CD4-positive, CD25-positive, alpha-beta regulatory T cell (primary cell): ENCODE results near the gene SHC1. TPM values are rescaled to one million over a fixed set of nuclear protein-coding genes. Genes with fewer than 3 reads are reported as not detected.
"Not testable (repeated sequence)": the region's sequence is repeated elsewhere in the genome, so short reads cannot be mapped to it uniquely, and the experiment has no call there.

ENCODE experiments used
- ATAC-seq, 2 donors: fragments of 150-1000 bp; cut with Tn5 transposase; one replicate each; pipeline ENCODE4 v1.10.0; 2021; ENCODE audit warnings: low read depth in 2 of 2, moderate number of reproducible peaks in 2 of 2, moderate library complexity in 1 of 2
- DNase-seq, 3 donors: peaks; one replicate each; pipeline versions ENCODE4 v3.0.0 to v3.0.0-alpha.2; 2012 to 2022; ENCODE audit warnings: mixed read lengths in 1 of 3
- H3K27ac ChIP-seq: one replicate; pipeline ENCODE4 v1.7.0; 2013; ENCODE audit warnings: mild to moderate bottlenecking, low read length; ENCODE audit not compliant: insufficient read depth, poor library complexity, severe bottlenecking
- H3K27me3 ChIP-seq: one replicate; pipeline ENCODE4 v1.7.0; 2013; ENCODE audit warnings: low read length; ENCODE audit not compliant: control insufficient read depth, insufficient read depth
- H3K36me3 ChIP-seq: one replicate; pipeline ENCODE4 v1.7.0; 2013; ENCODE audit warnings: mild to moderate bottlenecking, low read length, moderate library complexity; ENCODE audit not compliant: control insufficient read depth, insufficient read depth
- H3K4me1 ChIP-seq: 2 replicates; pipeline ENCODE4 v1.7.0; 2013; ENCODE audit warnings: mild to moderate bottlenecking, low read length; ENCODE audit not compliant: insufficient read depth, control insufficient read depth, poor library complexity, severe bottlenecking
- H3K4me3 ChIP-seq: one replicate; pipeline ENCODE4 v1.7.0; 2013; ENCODE audit warnings: low read depth, mild to moderate bottlenecking, low read length, moderate library complexity
- H3K9me3 ChIP-seq, 2 experiments: 1 replicate in 1 of 2; 2 replicates in 1 of 2; pipeline ENCODE4 v1.7.0; 2013; ENCODE audit warnings: low read length in 2 of 2, mild to moderate bottlenecking in 1 of 2, moderate library complexity in 1 of 2; ENCODE audit not compliant: control insufficient read depth in 2 of 2
- H3K27ac Mint-ChIP-seq, 3 donors: one replicate each; pipeline ENCODE4 v1.8.0; 2020 to 2022; ENCODE audit warnings: mild to moderate bottlenecking in 3 of 3, mixed read lengths in 3 of 3, moderate library complexity in 2 of 3
- H3K27me3 Mint-ChIP-seq: one replicate; pipeline ENCODE4 v1.8.0; 2022; ENCODE audit warnings: mild to moderate bottlenecking, mixed read lengths
- H3K36me3 Mint-ChIP-seq: one replicate; pipeline ENCODE4 v1.8.0; 2020; ENCODE audit warnings: mixed read lengths
- H3K4me1 Mint-ChIP-seq, 4 donors: one replicate each; pipeline ENCODE4 v1.8.0; 2020 to 2022; ENCODE audit warnings: mixed read lengths in 4 of 4, mild to moderate bottlenecking in 1 of 4
- H3K4me3 Mint-ChIP-seq, 4 donors: one replicate each; pipeline ENCODE4 v1.8.0; 2020 to 2022; ENCODE audit warnings: mild to moderate bottlenecking in 4 of 4, mixed read lengths in 4 of 4, moderate library complexity in 3 of 4
- H3K9me3 Mint-ChIP-seq, 7 donors: one replicate each; pipeline ENCODE4 v1.8.0; 2020 to 2022; ENCODE audit warnings: mixed read lengths in 7 of 7, mild to moderate bottlenecking in 3 of 7, moderate library complexity in 2 of 7
- polyA plus RNA-seq, 4 donors: library from polyadenylated mRNA; unstranded; fragments of 300-500 nt; fragmentation: Illumina TruSeq; gene quantifications; one replicate each; pipeline ENCODE4 v1.2.3, GENCODE V29; 2021
- total RNA-seq: library from RNA; stranded (reverse); gene quantifications from one replicate; pipeline ENCODE4 v1.2.3, GENCODE V29; 2022

The SHC1 gene
- total and polyA plus RNA-seq, 5 donors from 2014 or later: 27.0 to 71.3 (median 31.6) TPM

- no peak for DNase-seq
- Histone ChIP-seq H3K4me1 (peaks cover 10% of the 10 kb centered on the region), H3K27ac (no peak overlapping the region), H3K36me3 (peaks cover 30% of the 10 kb centered on the region), H3K9me3 (no peaks in the 10 kb centered on the region), H3K4me3 (no peak overlapping the region), H3K27me3 (no peaks in the 10 kb centered on the region)
- H3K36me3 Mint-ChIP-seq: peaks cover 13% of the 10 kb centered on the region
- no peak overlapping the region for H3K4me3 Mint-ChIP-seq
- peaks cover 0 to 18% (median 7%) of the 10 kb centered on the region in 4 donors for H3K4me1 Mint-ChIP-seq
- H3K27me3 Mint-ChIP-seq: no peaks in the 10 kb centered on the region
- H3K9me3 Mint-ChIP-seq: no peaks in the 10 kb centered on the region
- ATAC-seq: no peak
- H3K27ac Mint-ChIP-seq: peak overlapping the region in 1 of 3 donors; percentile 29
These were observed 18.8 kb upstream of the SHC1 start for GRCh38 chr1:154989195-154989860.

DNA sequence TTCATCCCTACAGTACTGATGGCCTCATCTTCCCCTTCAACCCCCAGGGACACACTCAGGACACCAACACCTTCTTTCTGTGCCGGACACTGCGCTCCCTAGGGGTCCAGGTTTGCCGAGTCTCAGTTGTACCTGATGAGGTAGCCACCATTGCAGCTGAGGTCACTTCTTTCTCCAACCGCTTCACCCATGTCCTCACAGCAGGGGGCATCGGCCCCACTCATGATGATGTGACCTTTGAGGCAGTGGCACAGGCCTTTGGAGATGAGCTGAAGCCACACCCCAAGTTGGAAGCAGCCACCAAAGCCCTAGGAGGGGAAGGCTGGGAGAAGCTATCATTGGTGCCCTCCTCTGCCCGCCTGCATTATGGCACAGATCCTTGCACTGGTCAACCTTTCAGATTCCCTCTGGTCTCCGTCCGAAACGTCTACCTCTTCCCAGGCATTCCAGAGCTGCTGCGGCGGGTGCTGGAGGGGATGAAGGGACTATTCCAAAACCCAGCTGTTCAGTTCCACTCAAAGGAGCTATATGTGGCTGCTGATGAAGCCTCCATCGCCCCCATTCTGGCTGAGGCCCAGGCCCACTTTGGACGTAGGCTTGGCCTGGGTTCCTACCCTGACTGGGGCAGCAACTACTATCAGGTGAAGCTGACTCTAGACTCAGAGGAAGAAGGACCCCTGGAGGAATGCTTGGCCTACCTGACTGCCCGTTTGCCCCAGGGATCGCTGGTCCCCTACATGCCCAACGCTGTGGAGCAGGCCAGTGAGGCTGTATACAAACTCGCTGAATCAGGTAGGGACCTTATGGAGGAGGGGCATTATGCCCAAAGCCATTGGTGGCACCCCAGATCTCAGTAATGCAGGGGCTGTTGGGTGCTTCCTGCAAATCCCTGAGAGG is 17.8 kb upstream of the SHC1 start:
- Mint-ChIP-seq H3K27me3 (no peaks in the 10 kb centered on the region), H3K36me3 (peaks cover 13% of the 10 kb centered on the region), H3K4me3 (no peak overlapping the region), H3K4me1 (peaks cover 0 to 18% (median 10%) of the 10 kb centered on the region in 4 donors), H3K27ac (no peak overlapping the region), H3K9me3 (no peaks in the 10 kb centered on the region)
- Histone ChIP-seq H3K27ac (no peak overlapping the region), H3K9me3 (no peaks in the 10 kb centered on the region), H3K36me3 (peaks cover 30% of the 10 kb centered on the region), H3K27me3 (no peaks in the 10 kb centered on the region), H3K4me3 (no peak overlapping the region), H3K4me1 (peaks cover 20% of the 10 kb centered on the region)
- ATAC-seq (no peak), DNase-seq (no peak)

GRCh38 chr1:154987326-154987725 is 16.8 kb upstream of the SHC1 start:
- Histone ChIP-seq H3K27ac (no peak overlapping the region), H3K36me3 (peaks cover 30% of the 10 kb centered on the region), H3K27me3 (no peaks in the 10 kb centered on the region), H3K9me3 (no peaks in the 10 kb centered on the region), H3K4me1 (peaks cover 27% of the 10 kb centered on the region), H3K4me3 (no peak overlapping the region)
- Mint-ChIP-seq H3K27ac (no peak overlapping the region), H3K4me3 (peak overlapping the region in 1 of 4 donors; percentile 43), H3K4me1 (peaks cover 0 to 18% (median 10%) of the 10 kb centered on the region in 4 donors), H3K36me3 (peaks cover 11% of the 10 kb centered on the region), H3K9me3 (no peaks in the 10 kb centered on the region), H3K27me3 (no peaks in the 10 kb centered on the region)
- ATAC-seq (no peak), DNase-seq (no peak)

GRCh38 chr1:154986736-154987135 is 16.2 kb upstream of the SHC1 start:
- H3K4me3 Mint-ChIP-seq: peak overlapping the region in 1 of 4 donors; percentile 43
- not testable (repeated sequence) for H3K27me3 ChIP-seq, H3K9me3 ChIP-seq, H3K27me3 Mint-ChIP-seq, H3K9me3 Mint-ChIP-seq, ATAC-seq, H3K4me3 ChIP-seq, H3K27ac ChIP-seq, DNase-seq
- peaks cover 10% of the 10 kb centered on the region for H3K36me3 Mint-ChIP-seq
- Histone ChIP-seq H3K4me1 (peaks cover 30% of the 10 kb centered on the region), H3K36me3 (peaks cover 30% of the 10 kb centered on the region)
- peak overlapping the region in 1 of 3 donors; percentile 48 for H3K27ac Mint-ChIP-seq
- peaks cover 0 to 18% (median 10%) of the 10 kb centered on the region in 4 donors for H3K4me1 Mint-ChIP-seq

GRCh38 chr1:154983776-154984466 is 13.4 kb upstream of the SHC1 start:
- H3K36me3 Mint-ChIP-seq: peaks cover 8% of the 10 kb centered on the region
- H3K4me3 Mint-ChIP-seq: no peak overlapping the region
- Histone ChIP-seq H3K4me1 (peaks cover 30% of the 10 kb centered on the region), H3K9me3 (no peaks in the 10 kb centered on the region), H3K4me3 (peak overlapping the region; percentile 98), H3K27ac (peak overlapping the region; percentile 85), H3K27me3 (no peaks in the 10 kb centered on the region), H3K36me3 (peaks cover 12% of the 10 kb centered on the region)
- H3K4me1 Mint-ChIP-seq: peaks cover 0 to 13% (median 7%) of the 10 kb centered on the region in 4 donors
- no peak overlapping the region for H3K27ac Mint-ChIP-seq
- DNase-seq (no peak), ATAC-seq (no peak)
- no peaks in the 10 kb centered on the region for H3K9me3 Mint-ChIP-seq
- H3K27me3 Mint-ChIP-seq: no peaks in the 10 kb centered on the region

DNA sequence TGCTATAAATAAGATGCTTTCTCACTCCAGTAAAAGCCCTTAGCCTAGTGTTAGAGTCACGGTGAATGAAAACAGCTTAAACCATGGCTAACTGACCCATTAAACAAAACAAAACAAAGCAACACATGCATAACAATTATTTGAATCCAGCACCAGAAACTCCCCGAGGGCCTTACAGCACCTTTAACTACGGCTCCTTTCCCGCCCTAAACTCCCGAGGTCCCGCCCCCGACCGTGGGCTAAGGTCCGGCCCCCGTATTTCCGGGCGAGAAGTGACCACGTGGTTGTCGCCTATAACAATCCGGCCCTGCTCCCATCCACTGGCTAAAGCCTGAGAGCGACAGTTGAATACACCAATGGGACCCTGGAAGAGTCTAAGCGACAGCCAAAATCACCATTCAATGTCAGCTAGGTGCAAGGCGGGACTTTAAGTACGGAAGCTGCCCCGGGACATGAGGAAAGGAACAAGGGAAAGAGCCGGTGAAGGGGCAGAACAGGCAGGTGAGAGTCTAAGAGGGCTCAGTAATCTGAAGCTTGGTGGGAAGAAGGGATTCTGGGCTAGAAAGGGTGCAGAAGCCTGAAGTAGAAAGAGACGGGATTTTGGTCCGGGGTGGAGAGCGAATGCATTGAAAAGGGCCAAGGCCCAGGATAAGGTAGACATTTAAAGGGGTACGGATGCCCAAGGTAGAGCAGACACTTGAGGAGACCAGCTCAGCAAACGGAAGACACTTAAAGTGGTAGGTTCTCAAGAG is 12.5 kb upstream of the SHC1 start, which contains the start of gene FLAD1:
FLAD1 (plus strand) TSS at position 448 of the 752 bp plus-strand sequence. CDS start 351 bp downstream, outside the sequence.
- Mint-ChIP-seq H3K9me3 (no peaks in the 10 kb centered on the region), H3K27me3 (no peaks in the 10 kb centered on the region), H3K4me3 (no peak within 1 kb of the TSS), H3K36me3 (peaks cover 3% of the 10 kb centered on the region), H3K27ac (no peak within 1 kb of the TSS), H3K4me1 (peaks cover 0 to 7% (median 3%) of the 10 kb centered on the region in 4 donors)
- peak; percentile 100 for ATAC-seq
- Histone ChIP-seq H3K27ac (peak within 1 kb of the TSS; percentile 85), H3K36me3 (peaks cover 5% of the 10 kb centered on the region), H3K4me3 (peak within 1 kb of the TSS; percentile 98), H3K9me3 (no peaks in the 10 kb centered on the region), H3K27me3 (no peaks in the 10 kb centered on the region), H3K4me1 (peaks cover 30% of the 10 kb centered on the region)
- peak; percentile 95 to 100 (median 95) for DNase-seq

DNA sequence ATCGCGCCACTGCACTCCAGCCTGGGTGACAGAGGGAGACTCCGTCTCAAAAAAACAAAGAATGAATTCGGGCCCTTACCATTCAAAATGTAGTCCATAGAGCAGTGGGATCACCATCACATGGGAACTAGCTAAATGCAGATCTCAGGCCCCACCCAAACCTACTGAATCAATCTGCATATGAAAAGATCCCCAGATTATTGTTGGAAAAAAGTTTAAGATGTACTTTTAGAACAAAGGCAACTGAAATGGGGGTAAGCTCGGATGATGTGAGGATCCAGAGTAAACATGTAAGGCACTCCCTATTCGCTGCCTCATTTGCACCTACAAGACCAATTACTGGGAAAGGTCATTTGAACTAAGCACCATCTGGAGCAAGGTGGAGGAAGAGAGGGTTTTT is 11.8 kb upstream of the SHC1 start:
- Histone ChIP-seq H3K27ac (peak overlapping the region; percentile 85), H3K36me3 (no peaks in the 10 kb centered on the region), H3K4me3 (peak overlapping the region; percentile 98), H3K9me3 (no peaks in the 10 kb centered on the region), H3K4me1 (peaks cover 30% of the 10 kb centered on the region), H3K27me3 (no peaks in the 10 kb centered on the region)
- peaks cover 0 to 6% (median 2%) of the 10 kb centered on the region in 4 donors for H3K4me1 Mint-ChIP-seq
- H3K36me3 Mint-ChIP-seq: peaks cover 3% of the 10 kb centered on the region
- H3K4me3 Mint-ChIP-seq: no peak overlapping the region
- no peak for DNase-seq
- no peak overlapping the region for H3K27ac Mint-ChIP-seq
- no peak for ATAC-seq
- no peaks in the 10 kb centered on the region for H3K27me3 Mint-ChIP-seq
- H3K9me3 Mint-ChIP-seq: no peaks in the 10 kb centered on the region
